ENCODE data around the gene PTGER1. TPM values are rescaled to one million over a fixed set of nuclear protein-coding genes. Genes with fewer than 3 reads are reported as not detected.

PTGER1 gene
- total and polyA plus RNA-seq, 2 donors (not counting 3 experiments of a cell fraction or from before 2014, with no cell fraction given): 0.21 to 0.40 TPM

DNA sequence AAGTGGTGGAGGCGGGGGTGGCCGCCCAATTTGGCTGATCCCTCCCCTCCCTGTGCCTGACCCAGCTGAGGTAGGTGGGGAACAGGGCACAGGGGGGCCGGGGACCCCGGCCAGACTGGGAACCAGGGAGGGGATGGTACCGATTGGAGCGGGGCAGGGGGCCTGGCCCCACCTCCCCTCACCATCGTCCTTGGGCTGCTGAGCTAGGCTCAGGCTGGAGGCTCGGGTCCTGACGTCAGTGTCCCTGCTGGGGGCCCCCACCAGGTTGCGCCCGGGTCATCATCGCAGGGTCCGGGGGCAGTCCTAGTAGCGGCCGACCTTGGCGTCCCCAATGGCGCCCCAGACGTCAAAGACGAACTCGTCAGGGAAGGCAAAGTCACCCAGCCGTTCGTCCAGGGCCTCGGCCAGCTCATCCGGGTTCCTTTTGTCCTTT lies 3.0 kb upstream of the PTGER1 start:
- BruUV-seq (replicated peaks): no TSS peak
- peaks cover 22% of the 10 kb centered on the region for H3K4me1 ChIP-seq (ENCODE audit: control insufficient read depth, extremely low read depth, insufficient read depth, low read length)
- no peak for FAIRE-seq
- TF ChIP-seq, protein P1, sequence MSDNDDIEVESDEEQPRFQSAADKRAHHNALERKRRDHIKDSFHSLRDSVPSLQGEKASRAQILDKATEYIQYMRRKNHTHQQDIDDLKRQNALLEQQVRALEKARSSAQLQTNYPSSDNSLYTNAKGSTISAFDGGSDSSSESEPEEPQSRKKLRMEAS (IDR thresholded peaks at IDR 0.05; ENCODE audit: insufficient read depth, insufficient read length): no peak
- TF ChIP-seq GATA2 (IDR thresholded peaks at IDR 0.05; ENCODE audit: insufficient read depth, insufficient read length, low read depth, low read length): no peak
- TF ChIP-seq EZH2 (IDR thresholded peaks at IDR 0.05; ENCODE audit: borderline replicate concordance, low read depth, low read length, severe bottlenecking): no peak
- TF ChIP-seq MYC (IDR thresholded peaks at IDR 0.05; ENCODE audit: low read depth, low read length): no peak
- TF ChIP-seq POLR2AphosphoS5 (IDR thresholded peaks at IDR 0.05; ENCODE audit: insufficient read depth, low read depth, low read length): no peak
- no peak for TF ChIP-seq FOS (IDR thresholded peaks at IDR 0.05; ENCODE audit: borderline replicate concordance, insufficient read depth, low read length)
- TF ChIP-seq, protein P2, sequence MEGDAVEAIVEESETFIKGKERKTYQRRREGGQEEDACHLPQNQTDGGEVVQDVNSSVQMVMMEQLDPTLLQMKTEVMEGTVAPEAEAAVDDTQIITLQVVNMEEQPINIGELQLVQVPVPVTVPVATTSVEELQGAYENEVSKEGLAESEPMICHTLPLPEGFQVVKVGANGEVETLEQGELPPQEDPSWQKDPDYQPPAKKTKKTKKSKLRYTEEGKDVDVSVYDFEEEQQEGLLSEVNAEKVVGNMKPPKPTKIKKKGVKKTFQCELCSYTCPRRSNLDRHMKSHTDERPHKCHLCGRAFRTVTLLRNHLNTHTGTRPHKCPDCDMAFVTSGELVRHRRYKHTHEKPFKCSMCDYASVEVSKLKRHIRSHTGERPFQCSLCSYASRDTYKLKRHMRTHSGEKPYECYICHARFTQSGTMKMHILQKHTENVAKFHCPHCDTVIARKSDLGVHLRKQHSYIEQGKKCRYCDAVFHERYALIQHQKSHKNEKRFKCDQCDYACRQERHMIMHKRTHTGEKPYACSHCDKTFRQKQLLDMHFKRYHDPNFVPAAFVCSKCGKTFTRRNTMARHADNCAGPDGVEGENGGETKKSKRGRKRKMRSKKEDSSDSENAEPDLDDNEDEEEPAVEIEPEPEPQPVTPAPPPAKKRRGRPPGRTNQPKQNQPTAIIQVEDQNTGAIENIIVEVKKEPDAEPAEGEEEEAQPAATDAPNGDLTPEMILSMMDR (IDR thresholded peaks at IDR 0.05; ENCODE audit: extremely low read depth in 1 of 2, insufficient read depth in 1 of 2, low read depth in 1 of 2, low read length in 2 of 2): no peak
- TF ChIP-seq POLR2A (IDR thresholded peaks at IDR 0.05; ENCODE audit: low read depth, low read length): no peak
- dilution Hi-C loops (cut with MboI; ENCODE audit: extremely low pct_ligation_motif_present, low sequenced_read_pairs): no loop called here
- intact Hi-C loops (cut with micrococcal nuclease): loop anchor here (5.0 kb wide), 1 partner anchor 341 kb away; the partner anchor contains the start of gene ASF1B
- no peaks in the 10 kb centered on the region for H3K27me3 ChIP-seq (ENCODE audit: control insufficient read depth in 2 of 2, insufficient read depth in 2 of 2, low read length in 2 of 2)
- no peak overlapping the region for H2AFZ ChIP-seq (ENCODE audit: low read depth, low read length)
- H3K4me2 ChIP-seq (ENCODE audit: insufficient read depth, low read length): no peak overlapping the region
- H3K27ac ChIP-seq (ENCODE audit: insufficient read depth, low read depth, low read length): no peak overlapping the region
- CTCF ChIA-PET: interaction anchor here (0.6 to 4.1 kb wide), 7 partner anchors 9 to 116 kb away, joined by 3 to 12 read pairs (median 5); partner anchors contain the start of genes DNAJB1 and GIPC1
- POLR2A ChIA-PET: no interaction called here
- H3K36me3 ChIP-seq (ENCODE audit: control insufficient read depth in 2 of 2, extremely low read depth in 1 of 2, insufficient read depth in 2 of 2, low read length in 2 of 2): peaks cover 3 to 17% of the 10 kb centered on the region in 2 experiments
- no peak overlapping the region for H3K4me3 ChIP-seq (replicated peaks in 1 of 3; ENCODE audit: insufficient read depth in 1 of 3, low read depth in 1 of 3, low read length in 3 of 3)
- H3K9ac ChIP-seq (replicated peaks; ENCODE audit: extremely low read depth, insufficient read depth, low read length): no peak overlapping the region
- H3K79me2 ChIP-seq (ENCODE audit: control insufficient read depth, insufficient read depth, low read length): no peaks in the 10 kb centered on the region
- no peaks in the 10 kb centered on the region for H3K9me1 ChIP-seq (replicated peaks; ENCODE audit: control insufficient read depth, extremely low read depth, insufficient read depth, low read length)
- H3K9me3 ChIP-seq (replicated peaks; ENCODE audit: control insufficient read depth, insufficient read depth, low read length): no peaks in the 10 kb centered on the region
- no peaks in the 10 kb centered on the region for H4K20me1 ChIP-seq (replicated peaks; ENCODE audit: control insufficient read depth, extremely low read depth, insufficient read depth, low read length)
- DNase-seq (ENCODE audit: low read depth, low spot score): no peak
